B cell (primary cell): Measurements from ENCODE around the gene BTBD6. TPM values are rescaled to one million over a fixed set of nuclear protein-coding genes. Genes with fewer than 3 reads are reported as not detected.

Experiments used
- ATAC-seq: fragments of 200-7000 bp; cut with Tn5 transposase; one replicate; pipeline ENCODE4 v1.10.0; 2021; ENCODE audit warnings: low read depth, mild to moderate bottlenecking, moderate number of reproducible peaks, moderate library complexity
- CTCF ChIA-PET: fragments of 350-600 bp; sonication (Branson Sonifier 250); formaldehyde crosslinking; loops from one replicate; lab custom pipeline; 2021; ENCODE audit warnings: antibody characterized with exemption, inconsistent platforms; lab: Charles Lee
- POLR2A ChIA-PET: fragments of 350-600 bp; sonication (Branson Sonifier 250); formaldehyde crosslinking; loops from one replicate; lab custom pipeline; 2021; ENCODE audit warnings: antibody characterized with exemption; lab: Charles Lee
- DNase-seq: peaks from one replicate; pipeline ENCODE4 v3.0.0; 2013
- H2AFZ ChIP-seq: 2 replicates; pipeline ENCODE4 v1.6.1; 2012; ENCODE audit warnings: mild to moderate bottlenecking, low read depth, low read length; ENCODE audit not compliant: insufficient read depth, poor library complexity, severe bottlenecking
- H3K27ac ChIP-seq, 2 donors: 1 replicate in 1 of 2; 2 replicates in 1 of 2; pipeline ENCODE4 v1.5.1; 2012 to 2013; ENCODE audit warnings: low read length in 2 of 2, mild to moderate bottlenecking in 2 of 2, moderate library complexity in 1 of 2
- H3K27me3 ChIP-seq, 4 experiments: fragments of 200-600 bp in 1 of 4; sonication (generic) in 1 of 4; replicated peaks in 1 of 4; 1 replicate in 2 of 4; 2 replicates in 2 of 4; pipeline versions ENCODE4 v1.6.1 to v1.7.0; 2013 to 2016; ENCODE audit warnings: low read length in 3 of 4, mild to moderate bottlenecking in 2 of 4, mixed read lengths in 1 of 4, moderate library complexity in 1 of 4; ENCODE audit not compliant: insufficient read depth in 4 of 4, control insufficient read depth in 3 of 4; ENCODE audit errors: control extremely low read depth in 1 of 4
- H3K36me3 ChIP-seq, 2 experiments: replicated peaks in 1 of 2; 1 replicate in 1 of 2; 2 replicates in 1 of 2; pipeline versions ENCODE4 v1.6.1 to v1.7.1; 2013; ENCODE audit warnings: low read length in 1 of 2; ENCODE audit not compliant: insufficient read depth in 2 of 2, control insufficient read depth in 1 of 2; ENCODE audit errors: control extremely low read depth in 1 of 2, extremely low read depth in 1 of 2
- H3K4me1 ChIP-seq, 2 donors: fragments of 200-600 bp in 1 of 2; sonication (generic) in 1 of 2; 1 replicate in 1 of 2; 2 replicates in 1 of 2; pipeline versions ENCODE4 v1.5.1 to v1.6.1; 2013 to 2017; ENCODE audit warnings: low read length in 2 of 2; ENCODE audit not compliant: control insufficient read depth in 2 of 2, insufficient read depth in 2 of 2
- H3K4me2 ChIP-seq: replicated peaks from 2 replicates; pipeline ENCODE3; 2012; ENCODE audit warnings: mild to moderate bottlenecking, low read depth, low read length; ENCODE audit not compliant: poor library complexity, severe bottlenecking
- H3K4me3 ChIP-seq, 5 experiments: fragments of 200-600 bp in 1 of 5; sonication (generic) in 1 of 5; 1 replicate in 3 of 5; 2 replicates in 2 of 5; pipeline versions ENCODE4 v1.5.1 to v1.7.0; 2011 to 2016; ENCODE audit warnings: low read length in 4 of 5, mild to moderate bottlenecking in 4 of 5, low read depth in 2 of 5, control low read depth in 1 of 5, moderate library complexity in 1 of 5; ENCODE audit not compliant: insufficient read depth in 1 of 5; ENCODE audit errors: control extremely low read depth in 1 of 5, extremely low read depth in 1 of 5
- H3K79me2 ChIP-seq: fragments of 200-600 bp; sonication (generic); one replicate; pipeline ENCODE4 v1.6.0; 2016; ENCODE audit warnings: low read length; ENCODE audit not compliant: control insufficient read depth, insufficient read depth
- H3K9ac ChIP-seq: fragments of 200-600 bp; sonication (generic); 2 replicates; pipeline ENCODE4 v1.6.1; 2017; ENCODE audit warnings: mild to moderate bottlenecking, low read length, moderate library complexity
- H3K9me3 ChIP-seq, 3 donors: one replicate each; pipeline versions ENCODE4 v1.6.1 to v1.7.1; 2013; ENCODE audit warnings: low read length in 2 of 3; ENCODE audit not compliant: control insufficient read depth in 2 of 3, insufficient read depth in 1 of 3; ENCODE audit errors: control extremely low read depth in 1 of 3
- H4K20me1 ChIP-seq: 2 replicates; pipeline ENCODE4 v1.6.0; 2012; ENCODE audit warnings: mild to moderate bottlenecking, low read length; ENCODE audit not compliant: insufficient read depth, control insufficient read depth, poor library complexity, severe bottlenecking
- H3K27ac Mint-ChIP-seq: one replicate; pipeline ENCODE4 v1.8.0; 2021; ENCODE audit warnings: mixed read lengths
- H3K27me3 Mint-ChIP-seq: one replicate; pipeline ENCODE4 v1.8.0; 2021; ENCODE audit warnings: mixed read lengths
- H3K4me1 Mint-ChIP-seq: one replicate; pipeline ENCODE4 v1.8.0; 2021; ENCODE audit warnings: mixed read lengths
- H3K4me3 Mint-ChIP-seq: one replicate; pipeline ENCODE4 v1.8.0; 2021; ENCODE audit warnings: mixed read lengths
- H3K9me3 Mint-ChIP-seq: one replicate; pipeline ENCODE4 v1.8.0; 2022; ENCODE audit warnings: mixed read lengths; ENCODE audit not compliant: insufficient read depth
- EZH2 ChIP-seq: IDR thresholded peaks from 2 replicates; pipeline ENCODE4 v1.6.1; 2012; ENCODE audit warnings: borderline replicate concordance, low read depth, mild to moderate bottlenecking, moderate library complexity, low read length; ENCODE audit not compliant: insufficient read depth, poor library complexity, severe bottlenecking
- WGBS: methylation state at CpG from one replicate; pipeline ENCODE4 v1.1.5; 2013; ENCODE audit warnings: missing lambda C conversion rate; ENCODE audit not compliant: insufficient coverage; 5-methylcytosine and 5-hydroxymethylcytosine counted together
- intact Hi-C: fragments of 100-400 bp; cut with micrococcal nuclease; formaldehyde crosslinking; loops from one replicate; pipeline ENCODE4 v1.10.0; 2022
- polyA plus RNA-seq: library from polyadenylated mRNA; depleted of rRNA; stranded (reverse); fragments of >200 nt; gene quantifications from 2 replicates; pipeline ENCODE4 v1.2.3, GENCODE V29; 2012
- total RNA-seq, 2 donors: library from RNA; stranded (reverse); fragments of 120-200 nt in 1 of 2; gene quantifications; 1 replicate in 1 of 2; 2 replicates in 1 of 2; pipeline versions ENCODE4 v1.2.3 to v1.2.4, GENCODE V29; 2013 to 2022
- TF ChIP-seq, protein P1 (sequence below): fragments of 200-600 bp; IDR thresholded peaks from one replicate; pipeline ENCODE4 v1.8.0; 2022; ENCODE audit warnings: antibody characterized with exemption, mild to moderate bottlenecking

Gene BTBD6
- total and polyA plus RNA-seq, 2 donors (not counting 1 experiment from before 2014, with no cell fraction given) = 33.4 to 36.1 TPM

DNA sequence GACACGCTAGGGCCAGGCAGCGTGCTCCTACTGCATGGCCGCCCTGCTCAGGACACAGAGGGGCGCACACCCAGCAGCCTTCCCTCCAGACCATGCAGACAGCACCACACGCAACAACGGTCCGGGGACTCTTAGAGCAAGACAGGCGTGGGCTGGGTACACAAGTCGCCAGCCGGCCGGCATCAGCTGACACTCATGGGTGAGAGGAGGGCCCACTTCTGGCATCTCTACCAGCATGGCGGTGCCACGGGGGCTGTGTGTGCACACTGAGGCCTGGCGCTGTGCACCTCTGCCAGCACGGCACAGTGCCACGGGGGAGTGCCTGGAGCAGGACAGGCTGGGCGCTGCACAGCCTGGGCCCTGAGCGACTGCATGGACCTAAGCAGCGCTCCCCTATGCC, 6.7 kb upstream of the BTBD6 start:
- H3K4me1 Mint-ChIP-seq = peaks cover 11% of the 10 kb centered on the region
- Histone ChIP-seq H3K79me2 (peaks cover 44% of the 10 kb centered on the region), H3K4me2 (no peak overlapping the region), H3K4me3 (no peak overlapping the region), H3K9ac (no peak overlapping the region), H2AFZ (no peak overlapping the region), H3K36me3 (peaks cover 0 to 4% of the 10 kb centered on the region in 2 experiments), H3K27ac (no peak overlapping the region), H4K20me1 (peaks cover 20% of the 10 kb centered on the region), H3K9me3 (no peaks in the 10 kb centered on the region), H3K27me3 (no peaks in the 10 kb centered on the region), H3K4me1 (no peaks in the 10 kb centered on the region)
- no peak overlapping the region for H3K27ac Mint-ChIP-seq
- no peaks in the 10 kb centered on the region for H3K27me3 Mint-ChIP-seq
- intact Hi-C loops = no loop called here
- ChIA-PET CTCF (no interaction called here), POLR2A (no interaction called here)
- TF ChIP-seq EZH2 = no peak
- TF ChIP-seq, protein P1, sequence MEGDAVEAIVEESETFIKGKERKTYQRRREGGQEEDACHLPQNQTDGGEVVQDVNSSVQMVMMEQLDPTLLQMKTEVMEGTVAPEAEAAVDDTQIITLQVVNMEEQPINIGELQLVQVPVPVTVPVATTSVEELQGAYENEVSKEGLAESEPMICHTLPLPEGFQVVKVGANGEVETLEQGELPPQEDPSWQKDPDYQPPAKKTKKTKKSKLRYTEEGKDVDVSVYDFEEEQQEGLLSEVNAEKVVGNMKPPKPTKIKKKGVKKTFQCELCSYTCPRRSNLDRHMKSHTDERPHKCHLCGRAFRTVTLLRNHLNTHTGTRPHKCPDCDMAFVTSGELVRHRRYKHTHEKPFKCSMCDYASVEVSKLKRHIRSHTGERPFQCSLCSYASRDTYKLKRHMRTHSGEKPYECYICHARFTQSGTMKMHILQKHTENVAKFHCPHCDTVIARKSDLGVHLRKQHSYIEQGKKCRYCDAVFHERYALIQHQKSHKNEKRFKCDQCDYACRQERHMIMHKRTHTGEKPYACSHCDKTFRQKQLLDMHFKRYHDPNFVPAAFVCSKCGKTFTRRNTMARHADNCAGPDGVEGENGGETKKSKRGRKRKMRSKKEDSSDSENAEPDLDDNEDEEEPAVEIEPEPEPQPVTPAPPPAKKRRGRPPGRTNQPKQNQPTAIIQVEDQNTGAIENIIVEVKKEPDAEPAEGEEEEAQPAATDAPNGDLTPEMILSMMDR = no peak
- ATAC-seq (no peak), DNase-seq (no peak)
- 99% methylated on average over 19 of the region's 19 CpGs for WGBS
- no peaks in the 10 kb centered on the region for H3K9me3 Mint-ChIP-seq
- no peak overlapping the region for H3K4me3 Mint-ChIP-seq

DNA sequence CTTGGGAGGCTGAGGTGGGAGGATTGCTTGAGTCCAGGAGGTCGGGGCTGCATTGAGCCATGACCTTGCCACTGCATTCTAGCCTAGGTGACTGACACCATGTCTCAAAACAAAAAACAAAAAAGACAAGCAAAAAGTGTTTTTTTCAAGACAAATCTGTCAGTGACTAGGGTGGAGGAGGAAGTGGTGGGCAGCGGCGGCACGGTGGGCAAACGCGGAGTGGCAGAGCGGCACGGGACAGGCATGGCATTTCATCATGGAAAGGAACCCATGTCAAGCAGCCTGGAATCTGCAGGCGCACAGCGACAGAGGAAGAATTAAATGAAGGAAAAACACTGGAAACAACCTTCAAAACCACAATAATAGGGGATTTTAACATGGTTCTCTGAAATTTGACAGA, 4.0 kb upstream of the BTBD6 start:
- Histone ChIP-seq H3K4me3 (no peak overlapping the region), H3K9me3 (no peaks in the 10 kb centered on the region), H3K4me2 (no peak overlapping the region), H4K20me1 (peaks cover 32% of the 10 kb centered on the region), H3K79me2 (peaks cover 56% of the 10 kb centered on the region), H3K27ac (no peak overlapping the region), H3K4me1 (peaks cover 10 to 11% of the 10 kb centered on the region in 2 donors), H3K27me3 (no peaks in the 10 kb centered on the region), H3K9ac (no peak overlapping the region), H2AFZ (no peak overlapping the region), H3K36me3 (peaks cover 0 to 4% of the 10 kb centered on the region in 2 experiments)
- no peak overlapping the region for H3K4me3 Mint-ChIP-seq
- intact Hi-C loops = no loop called here
- H3K27me3 Mint-ChIP-seq = no peaks in the 10 kb centered on the region
- no peak for TF ChIP-seq EZH2
- TF ChIP-seq, protein P1 = no peak
- CTCF ChIA-PET = no interaction called here
- no peaks in the 10 kb centered on the region for H3K9me3 Mint-ChIP-seq
- whole genome bisulfite sequencing = 98% methylated on average over 6 of the region's 10 CpGs
- POLR2A ChIA-PET = no interaction called here
- no peak overlapping the region for H3K27ac Mint-ChIP-seq
- ATAC-seq (no peak), DNase-seq (no peak)
- H3K4me1 Mint-ChIP-seq = peaks cover 22% of the 10 kb centered on the region
